ENCODE results near the gene PTMS.

PTMS gene

DNA sequence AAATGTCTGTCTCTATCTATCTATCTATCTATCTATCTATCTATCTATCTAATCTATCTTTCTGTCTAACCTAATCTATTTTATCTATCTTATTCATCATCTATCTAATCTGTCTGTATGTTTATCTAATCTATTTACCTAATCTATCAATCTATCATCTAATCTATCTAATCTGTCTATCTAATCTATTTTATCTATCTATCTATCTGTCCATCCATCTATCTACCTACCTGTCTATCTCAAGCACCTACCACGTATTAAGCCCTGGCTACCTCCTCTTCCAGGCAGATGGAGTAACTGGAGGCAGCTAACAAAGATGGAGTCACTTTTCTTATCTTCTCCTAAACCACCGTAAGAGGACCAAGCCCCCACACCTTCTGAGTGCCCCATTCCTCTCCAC is 28.9 kb downstream of the PTMS start:
- no peaks in the 10 kb centered on the region for H4K20me1 ChIP-seq (ENCODE audit: insufficient read depth, low read length)
- no peaks in the 10 kb centered on the region for H3K36me3 ChIP-seq (replicated peaks; ENCODE audit: low read depth, low read length)
- H3K79me2 ChIP-seq (ENCODE audit: low read length) = no peaks in the 10 kb centered on the region
- H3K27me3 ChIP-seq (ENCODE audit: low read depth, low read length) = no peaks in the 10 kb centered on the region
- peaks cover 15% of the 10 kb centered on the region for H3K4me1 ChIP-seq (ENCODE audit: low read length)
- no peak overlapping the region for H3K9ac ChIP-seq (ENCODE audit: low read length)
- TF ChIP-seq, protein P1, sequence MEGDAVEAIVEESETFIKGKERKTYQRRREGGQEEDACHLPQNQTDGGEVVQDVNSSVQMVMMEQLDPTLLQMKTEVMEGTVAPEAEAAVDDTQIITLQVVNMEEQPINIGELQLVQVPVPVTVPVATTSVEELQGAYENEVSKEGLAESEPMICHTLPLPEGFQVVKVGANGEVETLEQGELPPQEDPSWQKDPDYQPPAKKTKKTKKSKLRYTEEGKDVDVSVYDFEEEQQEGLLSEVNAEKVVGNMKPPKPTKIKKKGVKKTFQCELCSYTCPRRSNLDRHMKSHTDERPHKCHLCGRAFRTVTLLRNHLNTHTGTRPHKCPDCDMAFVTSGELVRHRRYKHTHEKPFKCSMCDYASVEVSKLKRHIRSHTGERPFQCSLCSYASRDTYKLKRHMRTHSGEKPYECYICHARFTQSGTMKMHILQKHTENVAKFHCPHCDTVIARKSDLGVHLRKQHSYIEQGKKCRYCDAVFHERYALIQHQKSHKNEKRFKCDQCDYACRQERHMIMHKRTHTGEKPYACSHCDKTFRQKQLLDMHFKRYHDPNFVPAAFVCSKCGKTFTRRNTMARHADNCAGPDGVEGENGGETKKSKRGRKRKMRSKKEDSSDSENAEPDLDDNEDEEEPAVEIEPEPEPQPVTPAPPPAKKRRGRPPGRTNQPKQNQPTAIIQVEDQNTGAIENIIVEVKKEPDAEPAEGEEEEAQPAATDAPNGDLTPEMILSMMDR (IDR thresholded peaks at IDR 0.05; ENCODE audit: low read depth, low read length) = no peak
- no peak for TF ChIP-seq EZH2phosphoT487 (IDR thresholded peaks at IDR 0.05; ENCODE audit: low read depth)
- H3K9me3 ChIP-seq (ENCODE audit: insufficient read depth, low read length) = no peaks in the 10 kb centered on the region
- H3K27ac ChIP-seq (ENCODE audit: low read length) = no peak overlapping the region
- no peak overlapping the region for H3K4me3 ChIP-seq (ENCODE audit: low read length)
- H2AFZ ChIP-seq (ENCODE audit: low read depth, low read length) = no peak overlapping the region
- H3K4me2 ChIP-seq (ENCODE audit: low read length) = no peak overlapping the region

GRCh38 chr12:6796576-6796975 is 30.4 kb downstream of the PTMS start:
- Histone ChIP-seq H3K4me2 (ENCODE audit: low read length) (no peak overlapping the region), H3K27me3 (ENCODE audit: low read depth, low read length) (no peaks in the 10 kb centered on the region), H3K9me3 (ENCODE audit: insufficient read depth, low read length) (no peaks in the 10 kb centered on the region), H2AFZ (ENCODE audit: low read depth, low read length) (no peak overlapping the region), H3K36me3 (replicated peaks; ENCODE audit: low read depth, low read length) (no peaks in the 10 kb centered on the region), H3K4me1 (ENCODE audit: low read length) (peaks cover 15% of the 10 kb centered on the region), H4K20me1 (ENCODE audit: insufficient read depth, low read length) (no peaks in the 10 kb centered on the region), H3K4me3 (ENCODE audit: low read length) (no peak overlapping the region), H3K79me2 (ENCODE audit: low read length) (no peaks in the 10 kb centered on the region), H3K9ac (ENCODE audit: low read length) (no peak overlapping the region), H3K27ac (ENCODE audit: low read length) (no peak overlapping the region)
- TF ChIP-seq, protein P1 (IDR thresholded peaks at IDR 0.05; ENCODE audit: low read depth, low read length) = no peak
- TF ChIP-seq EZH2phosphoT487 (IDR thresholded peaks at IDR 0.05; ENCODE audit: low read depth) = no peak

DNA sequence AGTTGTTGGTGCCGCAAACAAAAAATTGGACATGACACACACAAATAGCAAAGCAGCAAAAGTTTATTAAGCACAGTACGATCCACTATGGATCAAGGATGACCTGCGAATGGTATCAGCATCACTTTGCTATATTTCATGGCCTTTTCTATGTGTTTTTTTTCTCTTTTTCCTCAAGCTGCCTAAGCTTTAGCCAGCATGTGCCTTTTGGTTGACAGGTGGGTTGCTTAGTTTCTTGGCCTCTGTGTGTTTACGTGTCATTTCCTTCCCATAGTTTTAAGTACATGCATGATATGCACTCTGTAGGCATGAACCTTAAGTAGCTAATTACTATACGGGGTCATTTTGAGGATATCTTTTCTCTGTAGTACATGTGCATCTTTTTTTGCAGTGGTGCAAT is 33.0 kb downstream of the PTMS start:
- no peaks in the 10 kb centered on the region for H3K9me3 ChIP-seq (ENCODE audit: insufficient read depth, low read length)
- no peak for TF ChIP-seq EZH2phosphoT487 (IDR thresholded peaks at IDR 0.05; ENCODE audit: low read depth)
- H3K4me1 ChIP-seq (ENCODE audit: low read length) = no peaks in the 10 kb centered on the region
- H3K27ac ChIP-seq (ENCODE audit: low read length) = no peak overlapping the region
- no peaks in the 10 kb centered on the region for H4K20me1 ChIP-seq (ENCODE audit: insufficient read depth, low read length)
- no peak overlapping the region for H3K9ac ChIP-seq (ENCODE audit: low read length)
- no peaks in the 10 kb centered on the region for H3K79me2 ChIP-seq (ENCODE audit: low read length)
- no peaks in the 10 kb centered on the region for H3K36me3 ChIP-seq (replicated peaks; ENCODE audit: low read depth, low read length)
- no peaks in the 10 kb centered on the region for H3K27me3 ChIP-seq (ENCODE audit: low read depth, low read length)
- no peak overlapping the region for H2AFZ ChIP-seq (ENCODE audit: low read depth, low read length)
- no peak overlapping the region for H3K4me2 ChIP-seq (ENCODE audit: low read length)
- H3K4me3 ChIP-seq (ENCODE audit: low read length) = no peak overlapping the region

GRCh38 chr12:6807170-6807569 is 41.0 kb downstream of the PTMS start:
- H2AFZ ChIP-seq (ENCODE audit: low read depth, low read length) = no peak overlapping the region
- no peak overlapping the region for H3K27ac ChIP-seq (ENCODE audit: low read length)
- TF ChIP-seq, protein P1 (IDR thresholded peaks at IDR 0.05; ENCODE audit: low read depth, low read length) = no peak
- no peak for TF ChIP-seq EZH2phosphoT487 (IDR thresholded peaks at IDR 0.05; ENCODE audit: low read depth)
- H3K36me3 ChIP-seq (replicated peaks; ENCODE audit: low read depth, low read length) = no peaks in the 10 kb centered on the region
- no peak overlapping the region for H3K9ac ChIP-seq (ENCODE audit: low read length)
- H4K20me1 ChIP-seq (ENCODE audit: insufficient read depth, low read length) = no peaks in the 10 kb centered on the region
- H3K79me2 ChIP-seq (ENCODE audit: low read length) = no peaks in the 10 kb centered on the region
- H3K4me3 ChIP-seq (ENCODE audit: low read length) = no peak overlapping the region
- H3K27me3 ChIP-seq (ENCODE audit: low read depth, low read length) = no peaks in the 10 kb centered on the region
- no peak overlapping the region for H3K4me2 ChIP-seq (ENCODE audit: low read length)
- H3K9me3 ChIP-seq (ENCODE audit: insufficient read depth, low read length) = no peaks in the 10 kb centered on the region
- peaks cover 14% of the 10 kb centered on the region for H3K4me1 ChIP-seq (ENCODE audit: low read length)

DNA sequence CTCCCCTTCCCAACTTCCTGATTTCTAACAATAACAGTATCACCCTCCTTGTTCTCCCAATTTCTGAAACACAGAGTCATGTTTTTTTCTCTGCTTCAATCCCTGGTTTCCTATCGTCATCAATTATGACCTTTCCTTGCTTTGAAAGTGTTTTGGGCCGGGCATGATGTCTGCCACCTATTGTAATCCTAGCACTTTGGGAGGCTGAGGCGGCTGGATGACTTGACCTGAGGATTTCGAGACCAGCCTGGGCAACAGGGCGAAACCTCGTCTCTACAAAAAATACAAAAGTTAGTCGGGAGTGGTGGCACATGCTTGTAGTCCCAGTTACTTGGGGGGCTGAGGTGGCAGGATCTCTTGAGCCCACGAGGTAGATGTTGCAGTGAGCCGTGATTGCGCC is 42.9 kb downstream of the PTMS start:
- H3K27me3 ChIP-seq (ENCODE audit: low read depth, low read length) = peaks cover 10% of the 10 kb centered on the region
- no peak overlapping the region for H3K4me3 ChIP-seq (ENCODE audit: low read length)
- H3K36me3 ChIP-seq (replicated peaks; ENCODE audit: low read depth, low read length) = no peaks in the 10 kb centered on the region
- no peak overlapping the region for H2AFZ ChIP-seq (ENCODE audit: low read depth, low read length)
- H3K79me2 ChIP-seq (ENCODE audit: low read length) = no peaks in the 10 kb centered on the region
- H3K4me1 ChIP-seq (ENCODE audit: low read length) = peaks cover 26% of the 10 kb centered on the region
- TF ChIP-seq, protein P1 (IDR thresholded peaks at IDR 0.05; ENCODE audit: low read depth, low read length) = no peak
- no peak for TF ChIP-seq EZH2phosphoT487 (IDR thresholded peaks at IDR 0.05; ENCODE audit: low read depth)
- no peaks in the 10 kb centered on the region for H3K9me3 ChIP-seq (ENCODE audit: insufficient read depth, low read length)
- no peak overlapping the region for H3K9ac ChIP-seq (ENCODE audit: low read length)
- no peak overlapping the region for H3K27ac ChIP-seq (ENCODE audit: low read length)
- H3K4me2 ChIP-seq (ENCODE audit: low read length) = no peak overlapping the region
- H4K20me1 ChIP-seq (ENCODE audit: insufficient read depth, low read length) = no peaks in the 10 kb centered on the region
